Amniotic stem cell (primary cell): Measurements from ENCODE around the gene DHRS1.

Source experiments
- DNase-seq: peaks from one replicate; lab custom pipeline; 2025; lab: John Stamatoyannopoulos, UW

DHRS1 gene

DNA sequence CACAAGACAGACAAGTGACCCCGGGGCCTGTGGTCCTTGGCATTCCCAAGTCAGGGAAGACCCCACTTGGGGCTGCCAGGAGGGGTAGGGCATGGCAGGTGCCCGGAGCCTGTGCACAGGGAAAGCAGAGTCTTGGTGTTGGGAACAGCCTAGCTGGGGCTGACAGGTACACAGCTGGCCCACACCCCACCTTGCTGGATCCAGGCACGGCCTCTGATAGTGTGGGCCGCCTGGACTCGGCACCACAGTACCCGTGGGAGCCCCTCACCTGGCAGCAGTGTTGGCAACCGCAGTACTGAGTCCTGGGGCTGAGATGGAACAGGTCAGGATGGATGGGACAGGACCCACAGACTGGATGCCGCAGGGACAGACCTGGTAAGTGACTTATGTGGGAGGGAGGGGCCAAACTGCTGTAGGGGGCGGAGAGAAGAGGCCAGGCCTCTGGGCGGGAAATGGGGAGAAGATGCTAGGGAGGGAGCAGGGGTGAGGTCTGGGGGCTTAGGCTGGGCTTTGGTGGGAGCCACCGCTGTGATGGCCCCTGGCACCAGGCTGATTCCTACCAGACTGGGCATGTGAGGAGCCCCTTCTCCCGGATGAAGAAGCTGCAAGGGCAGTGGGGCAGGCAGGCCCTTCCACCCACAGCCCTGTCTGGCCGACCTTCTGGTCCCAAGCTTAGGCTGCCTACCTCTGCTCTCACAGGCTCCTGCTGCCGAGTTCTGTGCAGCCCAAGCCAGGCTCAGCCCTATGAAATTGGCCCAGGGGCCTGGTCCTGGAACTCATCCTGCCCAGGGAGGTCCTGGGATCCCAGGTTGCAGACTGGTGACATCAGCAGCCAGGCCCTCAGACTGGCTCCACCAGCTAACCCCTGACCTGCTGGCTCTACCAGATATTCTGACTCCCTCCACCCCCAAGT, 36.5 kb downstream of the DHRS1 start, which contains the start of gene TGM1:
Gene TGM1 (minus strand): TSS at position 357 of the 913 bp plus-strand sequence. CDS start 825 bp downstream, outside the sequence.
- DNase-seq = no peak

DNA sequence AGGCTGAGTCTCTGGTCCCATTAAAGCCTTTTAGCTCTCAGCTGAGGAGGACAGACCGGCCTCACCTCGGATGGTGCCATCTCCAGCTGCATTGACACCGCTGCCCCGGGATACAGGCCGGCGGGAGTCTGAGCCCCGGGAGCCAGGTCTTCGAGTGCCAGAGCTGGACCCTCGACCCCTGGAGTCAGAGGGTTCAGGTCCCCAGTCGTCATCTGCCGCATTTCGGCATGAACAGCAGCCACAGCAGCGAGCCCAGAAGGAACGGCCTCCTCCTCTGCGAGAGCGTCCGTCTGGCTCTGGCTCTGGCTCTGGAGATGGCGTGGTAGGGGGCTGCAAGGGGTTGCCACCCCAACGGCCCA, 37.6 kb downstream of the DHRS1 start:
- no peak for DNase-seq

DNA sequence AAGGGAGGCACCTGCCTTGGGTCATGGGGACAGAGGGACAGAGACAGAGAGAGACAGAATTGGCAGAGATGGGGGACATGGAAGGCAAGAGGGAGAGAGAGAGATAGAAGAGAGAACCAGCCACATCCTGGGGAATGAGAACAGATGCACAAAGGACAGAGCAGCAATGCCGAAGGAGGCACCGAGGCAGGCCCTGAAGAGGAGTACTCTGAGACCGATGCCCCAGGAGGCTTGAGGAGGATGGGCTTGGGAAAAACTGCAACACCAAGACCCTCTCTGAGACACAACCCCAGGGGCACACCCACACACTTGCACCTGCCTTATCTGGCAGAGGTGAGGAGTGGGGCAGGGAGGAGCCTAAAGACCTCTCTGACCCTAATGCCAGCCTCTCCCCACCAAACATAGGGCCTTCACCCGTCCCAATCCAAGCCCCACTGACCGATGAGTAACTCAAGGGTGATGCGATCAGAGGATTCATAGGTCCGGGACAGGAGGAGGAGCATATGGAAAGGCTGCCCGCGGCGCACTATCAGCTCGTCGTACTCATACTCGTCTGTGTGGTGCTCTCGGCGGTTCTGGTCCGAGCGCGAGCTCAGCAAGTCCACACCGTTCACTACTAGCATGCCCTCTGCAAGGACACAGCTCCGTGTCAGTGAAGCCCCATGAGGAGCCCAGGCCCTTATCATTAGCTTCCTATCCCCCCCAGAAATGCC, 38.2 kb downstream of the DHRS1 start:
- DNase-seq = no peak

DNA sequence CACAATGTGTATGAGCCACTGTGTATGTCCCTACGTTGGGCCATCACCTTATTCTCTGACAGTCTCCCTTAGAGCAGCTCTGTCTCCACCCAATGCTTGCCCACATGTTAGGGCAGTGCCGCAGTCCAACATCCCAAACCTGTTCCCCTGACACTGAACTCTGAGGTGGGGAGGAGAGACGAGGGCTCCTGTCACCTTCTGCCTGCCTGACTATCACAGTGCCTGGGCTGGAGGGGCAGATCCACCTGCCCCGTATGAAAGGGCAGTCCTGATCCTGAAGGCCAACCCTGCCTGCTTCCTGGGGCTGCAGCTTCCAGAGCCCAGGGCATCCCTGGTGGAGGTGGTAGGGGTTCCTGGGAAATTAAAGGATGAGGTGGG, 38.8 kb downstream of the DHRS1 start:
- no peak for DNase-seq

DNA sequence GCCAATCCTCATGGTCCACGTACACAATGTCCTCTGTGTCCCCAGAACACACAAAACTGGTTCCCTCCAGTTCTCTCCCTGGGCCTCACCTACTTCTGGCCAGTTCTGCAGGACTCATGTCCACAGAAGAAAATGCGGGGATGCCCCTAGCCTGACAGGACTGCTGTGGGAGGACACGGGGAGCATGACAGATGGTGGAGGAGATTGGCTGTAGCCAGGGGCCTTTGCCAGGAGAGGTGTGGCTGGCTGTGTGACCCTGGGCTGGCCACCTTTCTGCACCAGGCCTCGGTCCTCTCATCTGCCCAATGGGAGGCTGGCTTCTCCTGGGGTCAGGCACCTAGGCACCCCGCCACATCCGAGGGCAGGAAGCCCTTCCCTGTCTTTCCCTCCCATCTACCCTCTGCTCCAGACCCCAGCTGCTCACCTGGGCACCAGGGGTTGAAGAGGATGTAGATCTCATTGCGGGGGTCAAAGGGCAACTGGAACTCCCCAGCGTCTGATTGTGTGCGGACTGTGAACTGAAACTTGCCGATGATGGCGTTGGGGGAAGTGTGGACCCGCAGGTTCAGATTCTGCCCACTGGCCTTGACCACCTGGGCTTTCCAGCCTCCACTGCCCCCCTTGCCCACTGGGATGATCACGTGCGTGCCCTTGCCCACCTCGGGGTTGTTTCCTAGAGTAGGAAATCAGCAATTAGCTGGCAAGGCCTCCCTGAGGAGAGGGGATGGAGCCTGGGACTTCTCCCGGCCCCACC, 39.4 kb downstream of the DHRS1 start:
- no peak for DNase-seq

DNA sequence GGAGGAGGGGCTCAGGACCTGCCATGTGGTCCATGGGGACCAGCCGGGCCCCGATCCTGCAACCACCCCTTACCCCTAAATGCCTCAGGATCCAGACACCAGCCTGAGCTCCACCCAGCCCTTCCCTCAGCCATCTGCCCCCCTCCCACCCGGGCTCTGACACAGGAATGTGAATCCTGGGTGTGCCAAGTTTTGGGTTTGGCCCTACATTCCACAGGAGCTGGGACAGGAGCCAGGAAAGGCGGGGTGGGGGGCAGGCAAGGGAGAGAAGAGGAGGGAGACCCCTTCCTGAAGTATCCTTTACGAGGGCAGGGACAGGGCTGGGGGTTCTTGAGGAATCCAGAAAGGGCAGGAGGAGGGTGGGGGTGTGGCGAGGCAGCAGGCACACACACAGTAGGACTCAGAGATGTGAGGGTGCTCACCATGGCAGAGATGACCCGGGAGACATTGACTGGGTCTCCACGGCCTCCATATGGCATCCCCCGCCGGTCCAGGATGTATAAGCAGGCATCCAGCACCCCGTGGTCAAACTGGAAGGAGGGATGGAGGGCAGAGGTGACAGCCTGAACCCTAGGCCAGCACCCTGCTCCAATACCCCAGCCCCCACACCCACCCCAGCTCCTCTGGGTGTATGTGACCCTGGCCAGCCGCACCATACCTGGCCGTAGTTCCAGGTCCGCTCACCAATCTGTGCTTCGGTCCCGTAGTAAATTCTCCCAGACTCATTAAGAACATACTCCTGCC, 40.1 kb downstream of the DHRS1 start:
- DNase-seq = no peak

DNA sequence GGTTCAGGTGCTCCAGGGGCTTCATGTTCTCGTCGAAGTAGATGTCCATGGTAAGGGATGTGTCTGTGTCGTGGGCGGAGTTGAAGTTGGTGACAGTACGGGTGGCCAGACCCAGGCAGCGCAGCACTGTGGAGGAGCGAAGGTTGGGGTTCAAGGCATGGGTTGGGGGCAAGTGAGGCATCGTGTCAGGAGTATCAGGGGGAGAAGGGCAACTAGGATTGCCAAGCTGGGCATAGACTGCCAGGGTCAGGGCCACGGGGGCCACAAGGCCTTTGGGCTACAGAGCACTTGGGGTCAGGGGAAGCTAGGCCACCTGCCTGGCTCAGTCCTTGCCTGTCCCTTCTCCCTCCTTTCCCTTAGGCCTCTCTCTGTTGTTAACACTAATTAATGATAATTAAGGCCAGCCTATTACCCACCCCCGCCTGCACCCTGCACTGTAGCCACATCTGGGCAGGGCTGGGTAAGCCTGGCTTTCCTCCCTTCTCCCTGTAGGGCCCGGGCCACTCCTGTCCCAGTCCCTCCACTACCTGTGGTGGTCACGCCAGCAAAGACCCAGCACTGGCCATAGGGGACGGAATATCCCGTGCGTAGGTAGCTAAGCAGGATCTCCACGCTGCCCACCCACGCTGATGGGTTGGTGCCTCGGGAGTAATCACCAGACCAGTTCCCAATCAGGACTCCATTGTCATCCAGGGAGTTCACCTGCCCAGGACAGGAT, 40.9 kb downstream of the DHRS1 start:
- DNase-seq = no peak

DNA sequence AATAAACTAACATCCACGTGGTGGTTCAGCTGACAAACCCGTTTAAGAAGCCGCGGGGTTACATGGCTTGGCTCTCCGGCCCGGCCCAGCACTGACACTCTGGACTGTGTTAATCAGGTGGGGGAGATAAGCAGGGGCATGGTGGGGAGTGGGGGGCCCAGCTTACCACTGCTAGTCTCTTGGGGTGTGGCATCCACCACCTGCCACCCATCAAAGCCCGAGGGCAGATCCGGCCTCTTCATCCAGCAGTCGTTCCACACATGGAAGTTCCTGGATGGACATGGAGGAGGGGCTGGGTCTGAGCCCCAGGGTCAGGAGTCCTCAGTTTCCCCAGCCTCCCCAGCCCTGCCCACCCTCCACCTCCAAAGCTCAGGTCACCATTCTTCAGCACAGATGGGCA, 41.5 kb downstream of the DHRS1 start:
- no peak for DNase-seq

DNA sequence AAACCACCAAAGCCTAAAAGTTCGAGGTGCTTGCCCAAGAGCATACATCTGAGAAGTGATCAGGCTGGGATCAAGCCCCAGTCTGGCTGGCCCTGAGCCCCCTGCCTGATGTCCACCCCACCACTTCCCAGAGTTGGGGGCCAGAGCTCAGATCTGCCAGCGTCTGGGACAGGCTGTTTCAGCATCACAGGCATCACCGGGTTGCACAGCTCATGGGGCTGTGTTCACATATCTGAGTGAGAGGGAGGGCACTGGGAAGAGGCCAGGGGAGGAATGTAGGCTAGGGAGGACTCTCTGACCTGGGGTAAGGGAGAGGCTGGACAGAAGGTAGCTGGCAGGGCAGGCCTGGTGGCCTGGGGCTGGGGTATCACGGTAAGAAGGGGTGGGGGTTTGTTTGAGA, 42.6 kb downstream of the DHRS1 start:
- DNase-seq = no peak

DNA sequence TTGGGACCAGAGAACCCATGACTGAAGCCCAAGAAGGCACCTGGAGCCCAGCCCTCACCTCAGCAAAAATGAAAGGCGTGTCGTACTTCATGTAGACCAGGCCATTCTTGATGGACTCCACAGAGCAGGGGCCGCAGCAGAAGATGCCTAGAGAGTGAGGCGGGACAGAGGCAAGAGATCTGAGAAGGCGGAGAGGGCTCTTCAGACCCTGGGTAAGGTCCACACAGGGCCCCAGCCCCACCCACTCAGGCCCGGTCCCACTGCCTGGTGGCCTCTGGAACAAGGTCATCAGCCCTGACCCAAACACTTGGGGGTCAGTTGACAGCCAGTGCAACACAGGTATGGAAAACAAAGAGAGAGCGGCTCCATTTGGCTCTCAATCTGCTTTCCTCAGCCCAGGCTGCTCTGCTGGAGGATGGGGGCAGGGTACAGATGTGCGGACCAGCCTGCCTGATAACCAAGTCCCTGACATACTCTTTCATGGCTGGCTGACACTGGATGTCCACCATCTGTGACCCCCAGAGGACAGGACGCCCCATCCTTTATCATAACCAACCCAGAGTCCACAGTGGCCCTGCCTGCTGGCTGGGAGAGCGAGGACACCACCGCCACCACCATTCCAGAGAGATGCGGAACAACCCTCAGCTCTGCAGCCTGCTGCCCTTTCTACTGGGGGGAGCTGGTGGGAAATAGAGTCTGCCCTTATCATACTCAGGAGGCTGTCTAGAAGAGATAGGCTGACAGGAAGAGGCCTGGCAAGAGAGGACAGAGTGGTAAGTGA, 43.5 kb downstream of the DHRS1 start:
- no peak for DNase-seq

DNA sequence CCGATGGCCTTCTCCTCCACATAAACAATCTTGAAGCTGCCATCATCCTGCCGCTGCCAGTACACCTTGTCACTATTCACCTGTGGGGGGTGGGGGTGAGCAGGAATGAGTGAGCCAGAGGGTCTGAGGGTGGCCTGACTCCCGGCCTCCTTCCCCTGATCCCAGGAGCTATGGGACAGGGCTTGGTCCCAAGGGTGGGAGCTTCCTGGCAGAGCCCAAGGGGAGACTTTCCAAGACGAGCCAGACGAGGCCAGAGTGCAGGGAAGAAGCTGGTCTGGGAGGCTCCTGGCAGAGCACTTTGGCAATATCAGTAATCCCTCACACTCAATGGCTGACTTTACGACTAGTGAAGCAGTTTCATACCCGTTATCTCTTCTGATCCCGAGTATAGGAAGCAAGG, 44.1 kb downstream of the DHRS1 start:
- no peak for DNase-seq

DNA sequence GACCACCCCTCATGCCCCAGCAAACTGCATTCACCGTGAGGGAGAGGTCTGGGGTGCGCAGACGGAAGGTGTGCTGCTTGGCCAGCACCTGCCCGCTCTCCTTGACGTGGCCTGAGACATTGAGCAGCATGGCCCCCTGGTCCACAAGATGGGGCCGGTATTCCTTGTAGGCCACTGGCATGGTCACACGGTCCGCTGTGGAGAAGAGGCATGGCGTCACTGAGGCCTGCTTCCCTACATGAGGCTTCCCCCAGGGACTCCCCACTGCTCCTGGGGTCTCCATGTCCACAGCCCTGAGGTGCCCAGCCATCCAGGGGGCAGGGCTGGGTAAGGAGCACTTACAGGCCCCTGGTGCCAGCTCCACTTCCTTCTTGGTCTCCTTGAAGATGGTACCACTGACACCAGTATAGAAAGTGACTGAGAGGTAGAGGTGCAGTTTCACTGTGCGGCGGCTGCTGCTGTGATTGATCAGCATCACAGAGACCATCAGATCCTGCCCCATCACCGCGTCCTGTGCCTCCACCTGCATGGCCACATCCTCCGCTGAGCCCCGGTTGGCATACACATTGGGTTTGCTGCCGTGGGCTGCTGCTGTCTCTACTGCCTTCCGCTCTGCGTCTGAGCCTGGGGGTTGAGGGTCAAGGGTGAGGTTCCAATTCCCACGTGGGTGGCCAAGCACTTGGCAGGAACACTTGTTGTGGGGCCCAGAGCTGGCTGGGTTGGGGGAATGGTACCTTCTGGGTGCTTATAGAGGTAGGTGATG, 44.8 kb downstream of the DHRS1 start:
- DNase-seq = no peak

DNA sequence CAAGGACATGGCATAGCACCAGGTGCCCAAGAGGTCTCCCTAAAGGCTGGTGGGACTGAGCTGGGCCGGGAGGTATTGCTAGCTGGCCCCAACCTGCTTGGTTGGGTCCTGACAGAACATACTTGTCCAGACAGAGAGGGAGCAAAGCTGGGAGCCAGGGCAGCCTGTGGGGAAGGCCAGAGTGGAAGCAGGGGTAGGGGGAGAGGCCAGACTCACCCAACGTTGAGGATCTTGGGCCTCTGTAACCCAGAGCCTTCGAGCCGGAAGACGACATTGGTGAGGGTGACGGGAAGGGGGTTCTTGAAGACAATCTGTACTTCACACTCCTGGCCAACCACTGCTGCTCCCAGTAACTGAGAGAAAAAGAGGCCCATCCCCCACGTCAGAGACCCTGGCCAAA, 45.6 kb downstream of the DHRS1 start:
- no peak for DNase-seq

DNA sequence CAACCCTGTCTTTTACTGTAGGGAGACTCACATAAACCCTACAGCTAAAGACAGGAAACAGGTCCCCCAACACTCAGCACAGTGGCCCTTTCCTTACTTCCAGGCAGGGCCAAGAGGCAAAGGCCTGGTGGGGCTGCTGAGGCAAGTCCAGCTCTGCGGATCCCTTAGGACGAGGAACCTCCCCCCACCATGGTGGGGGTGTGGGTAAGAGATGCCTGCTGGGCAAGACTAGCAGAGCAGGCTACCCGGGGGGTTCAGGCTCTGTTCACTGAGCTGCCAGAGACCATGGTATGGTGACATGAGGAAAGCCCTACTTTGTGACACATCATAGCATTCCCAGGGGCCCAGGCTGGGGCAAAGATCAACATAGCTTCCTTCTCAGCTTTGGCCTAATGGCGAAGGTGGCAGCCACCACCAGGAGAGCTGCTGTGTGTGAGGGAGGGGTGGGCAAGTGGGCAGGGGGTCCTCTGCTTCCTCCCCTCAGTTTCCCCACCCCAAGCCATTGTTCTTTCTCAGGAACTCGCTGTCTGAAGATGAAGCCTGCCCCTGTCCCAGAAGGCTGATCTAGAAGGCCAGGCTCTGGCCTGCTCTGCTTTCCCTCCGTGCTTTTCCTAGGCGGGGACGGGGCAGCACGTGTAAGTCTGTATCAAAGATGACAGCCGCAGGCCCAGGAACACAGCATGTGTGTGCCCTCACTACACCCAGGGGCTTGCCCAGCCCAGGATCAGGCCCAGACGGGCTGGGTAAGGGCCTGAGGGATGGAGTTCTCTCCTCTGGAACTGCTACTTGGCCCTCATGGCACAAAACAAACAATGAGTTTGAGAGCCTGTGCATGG, 47.1 kb downstream of the DHRS1 start:
- no peak for DNase-seq

DNA sequence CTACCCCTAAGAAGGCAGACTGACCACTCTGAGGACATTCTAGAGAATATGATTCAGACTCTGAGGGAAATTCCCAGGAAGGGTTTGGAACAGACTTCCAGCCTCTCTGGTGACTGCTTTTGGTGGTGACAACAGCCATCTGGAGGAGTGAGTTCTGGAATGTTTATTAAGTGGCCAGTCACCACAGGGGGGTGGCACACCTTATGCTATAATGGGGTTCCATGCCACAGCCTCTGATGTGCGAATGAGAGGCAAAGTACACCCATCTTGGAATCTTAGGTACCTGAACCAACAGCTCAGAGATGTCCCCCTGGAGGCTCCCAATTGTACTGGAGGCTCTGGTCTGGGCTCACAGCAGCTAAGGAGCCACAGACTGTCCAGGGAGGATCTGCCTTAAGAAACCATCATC, 47.7 kb downstream of the DHRS1 start:
- DNase-seq = no peak

DNA sequence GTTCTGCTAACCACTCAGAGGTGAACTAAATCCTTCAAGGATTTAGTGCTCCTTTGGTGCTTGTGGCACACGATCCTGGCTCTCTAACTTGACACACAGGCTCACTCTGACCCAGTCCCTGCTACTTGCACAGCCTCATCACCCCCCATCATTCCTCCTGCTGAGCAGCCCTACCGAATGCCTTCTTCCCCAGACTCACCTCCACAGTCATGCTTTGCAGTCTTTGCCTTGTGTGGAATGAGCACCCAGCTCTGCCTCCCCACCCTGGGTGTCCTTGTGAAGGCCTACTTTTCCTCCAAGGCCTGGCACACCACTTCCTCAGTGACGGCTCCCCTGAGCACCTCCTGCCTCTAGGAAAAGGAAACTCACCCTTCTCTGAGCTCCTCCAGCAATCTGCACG, 49.2 kb downstream of the DHRS1 start:
- no peak for DNase-seq

DNA sequence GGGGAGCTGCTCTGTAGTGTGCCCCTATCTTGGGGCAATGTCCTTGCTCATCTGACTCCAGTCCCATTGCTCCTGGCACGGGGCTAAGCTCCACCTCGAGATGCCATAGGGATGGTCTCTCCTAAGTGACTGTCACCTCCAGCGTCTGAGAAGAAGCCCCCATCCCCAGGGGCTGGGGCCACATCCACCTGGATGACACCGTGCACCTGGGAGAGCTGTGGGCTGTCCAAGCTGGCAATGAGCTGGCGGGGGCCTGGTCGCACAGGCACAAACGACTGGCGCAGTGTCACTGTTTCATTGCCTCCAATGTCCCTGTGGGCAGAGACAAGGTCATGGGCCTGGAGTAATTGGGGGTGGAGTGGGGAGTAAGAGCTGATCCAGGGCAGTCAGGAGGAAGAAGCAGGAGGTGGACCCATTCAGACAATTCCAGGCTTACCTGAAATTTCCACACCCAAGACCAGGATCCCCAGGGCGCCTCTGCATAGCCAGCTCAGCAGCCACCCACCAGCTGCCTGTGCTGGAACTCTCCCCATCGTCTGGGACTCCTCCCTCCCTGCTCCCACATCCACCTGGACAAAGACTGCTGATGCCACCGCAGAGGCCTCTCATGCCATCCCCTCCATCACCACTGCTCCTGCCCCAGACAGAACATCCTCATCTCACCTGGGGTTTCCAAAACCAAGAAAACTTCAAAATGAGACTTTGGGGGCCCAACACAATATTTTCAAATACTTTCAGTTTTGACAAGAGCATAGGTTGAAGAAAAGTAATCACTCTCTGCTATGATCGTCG, 50.2 kb downstream of the DHRS1 start:
- DNase-seq = no peak

DNA sequence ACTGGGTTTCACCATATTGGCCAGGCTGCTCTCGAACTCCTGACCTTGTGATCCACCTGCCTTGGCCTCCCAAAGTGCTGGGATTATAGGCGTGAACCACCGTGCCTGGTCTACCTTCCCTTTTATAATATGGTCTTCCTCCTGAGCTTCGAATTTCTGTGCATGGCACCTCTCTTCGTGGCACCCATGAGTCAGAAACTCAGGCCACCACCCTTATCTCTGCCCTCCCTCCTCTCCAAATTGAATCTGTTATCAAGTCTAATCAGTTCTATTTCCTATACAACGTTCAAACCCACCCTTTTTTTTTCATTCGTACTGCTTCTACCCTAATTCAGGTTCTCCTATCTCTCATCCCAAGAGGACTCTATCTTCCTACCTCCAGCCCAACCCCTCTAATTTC, 52.2 kb downstream of the DHRS1 start:
- DNase-seq = no peak
